ENCODE measurements around the gene MKRN2OS. TPM values are rescaled to one million over a fixed set of nuclear protein-coding genes. Genes with fewer than 3 reads are reported as not detected.

MKRN2OS gene
- total RNA-seq, 1 donor from 2014 or later, result 0.92 TPM

DNA sequence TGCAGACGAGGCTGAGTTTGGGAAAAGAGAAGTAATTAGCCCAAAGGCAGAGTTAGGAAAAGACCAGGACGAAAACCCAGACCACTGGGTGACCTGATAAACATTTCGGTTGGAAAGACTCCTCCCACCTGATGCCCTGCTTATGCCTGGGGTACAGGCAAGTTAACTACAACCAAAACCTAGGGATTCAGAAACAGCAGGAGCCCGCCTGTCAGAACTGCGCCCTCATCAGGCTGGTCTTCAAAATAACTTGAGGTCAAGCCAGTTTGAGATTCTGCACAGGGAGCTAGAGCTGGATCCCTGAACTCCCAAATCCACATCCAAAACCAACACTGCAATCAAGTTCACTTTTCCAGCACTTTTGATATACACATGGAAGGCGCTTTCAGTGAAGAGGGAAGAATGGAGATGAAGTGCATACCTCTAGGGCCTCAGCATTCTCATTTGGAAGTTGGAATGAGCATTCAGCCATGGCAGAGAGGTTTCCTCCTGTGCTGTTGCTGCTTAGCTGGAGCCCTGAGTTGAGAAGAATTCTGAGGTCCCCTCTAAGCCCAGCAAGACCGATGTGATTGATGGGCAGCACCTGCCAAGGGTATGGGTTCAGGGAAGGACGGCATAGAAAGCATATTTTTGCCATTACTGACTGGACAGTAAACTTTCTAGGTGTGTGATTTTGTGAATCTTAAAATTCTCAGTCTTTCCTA, 49.4 kb downstream of the MKRN2OS start:
- DNase-seq (ENCODE audit: extremely low spot score, unreplicated experiment), result no peak
- H3K4me3 Mint-ChIP-seq, result no peak overlapping the region
- H3K27ac Mint-ChIP-seq, result no peak overlapping the region
- no peaks in the 10 kb centered on the region for H3K9me3 Mint-ChIP-seq
- H3K4me1 Mint-ChIP-seq (ENCODE audit: unreplicated experiment), result no peaks in the 10 kb centered on the region
- TF ChIP-seq CTCF (conservative IDR thresholded peaks at IDR 0.05), result no peak
- no peaks in the 10 kb centered on the region for H3K27me3 Mint-ChIP-seq
- peaks cover 32% of the 10 kb centered on the region for H3K36me3 Mint-ChIP-seq

GRCh38 chr3:12490547-12490946, 54.8 kb downstream of the MKRN2OS start:
- Mint-ChIP-seq H3K4me1 (ENCODE audit: unreplicated experiment) (peaks cover 18% of the 10 kb centered on the region), H3K4me3 (no peak overlapping the region), H3K36me3 (peaks cover 14% of the 10 kb centered on the region), H3K27me3 (no peaks in the 10 kb centered on the region), H3K9me3 (no peaks in the 10 kb centered on the region), H3K27ac (no peak overlapping the region)
- no peak for TF ChIP-seq CTCF (conservative IDR thresholded peaks at IDR 0.05)
- DNase-seq (ENCODE audit: extremely low spot score, unreplicated experiment), result no peak

GRCh38 chr3:12489832-12490231, 55.5 kb downstream of the MKRN2OS start:
- H3K4me3 Mint-ChIP-seq, result no peak overlapping the region
- no peak for DNase-seq (ENCODE audit: extremely low spot score, unreplicated experiment)
- H3K4me1 Mint-ChIP-seq (ENCODE audit: unreplicated experiment), result peaks cover 24% of the 10 kb centered on the region
- H3K27ac Mint-ChIP-seq, result no peak overlapping the region
- no peak for TF ChIP-seq CTCF (conservative IDR thresholded peaks at IDR 0.05)
- no peaks in the 10 kb centered on the region for H3K9me3 Mint-ChIP-seq
- no peaks in the 10 kb centered on the region for H3K27me3 Mint-ChIP-seq
- H3K36me3 Mint-ChIP-seq, result peaks cover 14% of the 10 kb centered on the region

Other genes with a start within 250 kb of the MKRN2OS start
- gene TSEN2, start 61.0 kb downstream of the MKRN2OS start, total RNA-seq (ENCODE audit: low replicate concordance), result 15.5 and 27.7 TPM in 2 replicates
- gene MKRN2, start 11.6 kb upstream of the MKRN2OS start, total RNA-seq (ENCODE audit: low replicate concordance), result 23.5 and 28.6 TPM in 2 replicates
- gene RAF1, start 118.6 kb upstream of the MKRN2OS start, total RNA-seq (ENCODE audit: low replicate concordance), result 81.6 and 92.1 TPM in 2 replicates
- gene TMEM40, start 213.8 kb upstream of the MKRN2OS start, total RNA-seq (ENCODE audit: low replicate concordance), result 16.3 and 51.3 TPM in 2 replicates

All from type B pancreatic cell (in vitro differentiated cells).